Brain microvascular endothelial cell (primary cell): ENCODE results near the gene KIF7.
A peak's percentile ranks its signal among the peaks of the same experiment; 100 is the strongest.

Experiments used
- DNase-seq: peaks from one replicate; pipeline ENCODE4 v3.0.0-alpha.2; 2020
- H3K27ac ChIP-seq: fragments of 250-450 bp; sonication (Bioruptor Pico); 2 replicates; pipeline ENCODE4 v1.5.1; 2020; ENCODE audit warnings: mild to moderate bottlenecking, moderate library complexity
- H3K27me3 ChIP-seq: fragments of 250-450 bp; sonication (Bioruptor Pico); replicated peaks from 2 replicates; pipeline ENCODE4 v1.5.1; 2020; ENCODE audit warnings: mild to moderate bottlenecking
- H3K36me3 ChIP-seq: fragments of 250-450 bp; sonication (Bioruptor Pico); replicated peaks from 2 replicates; pipeline ENCODE4 v1.5.1; 2020; ENCODE audit warnings: mild to moderate bottlenecking
- H3K4me3 ChIP-seq: 2 replicates; pipeline ENCODE4 v1.5.1; 2011; ENCODE audit warnings: low read depth, mild to moderate bottlenecking, control low read depth, low read length, moderate library complexity
- in situ Hi-C: cut with HindIII; loops from 2 replicates; pipeline ENCODE4 v1.10.0; 2017; ENCODE audit warnings: low sequenced_read_pairs, low pct_ligation_motif_present
- TF ChIP-seq, protein P1 (sequence below): IDR thresholded peaks from 2 replicates; pipeline ENCODE4 v1.5.1; 2011; ENCODE audit warnings: low read depth, mild to moderate bottlenecking, moderate library complexity, low read length, control low read depth, inconsistent platforms; ENCODE audit errors: missing control alignments

The KIF7 gene

GRCh38 chr15:89656116-89656815 lies 999 bp upstream of the KIF7 start:
- TF ChIP-seq, protein P1, sequence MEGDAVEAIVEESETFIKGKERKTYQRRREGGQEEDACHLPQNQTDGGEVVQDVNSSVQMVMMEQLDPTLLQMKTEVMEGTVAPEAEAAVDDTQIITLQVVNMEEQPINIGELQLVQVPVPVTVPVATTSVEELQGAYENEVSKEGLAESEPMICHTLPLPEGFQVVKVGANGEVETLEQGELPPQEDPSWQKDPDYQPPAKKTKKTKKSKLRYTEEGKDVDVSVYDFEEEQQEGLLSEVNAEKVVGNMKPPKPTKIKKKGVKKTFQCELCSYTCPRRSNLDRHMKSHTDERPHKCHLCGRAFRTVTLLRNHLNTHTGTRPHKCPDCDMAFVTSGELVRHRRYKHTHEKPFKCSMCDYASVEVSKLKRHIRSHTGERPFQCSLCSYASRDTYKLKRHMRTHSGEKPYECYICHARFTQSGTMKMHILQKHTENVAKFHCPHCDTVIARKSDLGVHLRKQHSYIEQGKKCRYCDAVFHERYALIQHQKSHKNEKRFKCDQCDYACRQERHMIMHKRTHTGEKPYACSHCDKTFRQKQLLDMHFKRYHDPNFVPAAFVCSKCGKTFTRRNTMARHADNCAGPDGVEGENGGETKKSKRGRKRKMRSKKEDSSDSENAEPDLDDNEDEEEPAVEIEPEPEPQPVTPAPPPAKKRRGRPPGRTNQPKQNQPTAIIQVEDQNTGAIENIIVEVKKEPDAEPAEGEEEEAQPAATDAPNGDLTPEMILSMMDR, result no peak
- Histone ChIP-seq H3K36me3 (peaks cover 3% of the 10 kb centered on the region), H3K27me3 (no peaks in the 10 kb centered on the region), H3K4me3 (no peak overlapping the region), H3K27ac (no peak overlapping the region)
- no peak for DNase-seq
- in situ Hi-C loops, result no loop called here

DNA sequence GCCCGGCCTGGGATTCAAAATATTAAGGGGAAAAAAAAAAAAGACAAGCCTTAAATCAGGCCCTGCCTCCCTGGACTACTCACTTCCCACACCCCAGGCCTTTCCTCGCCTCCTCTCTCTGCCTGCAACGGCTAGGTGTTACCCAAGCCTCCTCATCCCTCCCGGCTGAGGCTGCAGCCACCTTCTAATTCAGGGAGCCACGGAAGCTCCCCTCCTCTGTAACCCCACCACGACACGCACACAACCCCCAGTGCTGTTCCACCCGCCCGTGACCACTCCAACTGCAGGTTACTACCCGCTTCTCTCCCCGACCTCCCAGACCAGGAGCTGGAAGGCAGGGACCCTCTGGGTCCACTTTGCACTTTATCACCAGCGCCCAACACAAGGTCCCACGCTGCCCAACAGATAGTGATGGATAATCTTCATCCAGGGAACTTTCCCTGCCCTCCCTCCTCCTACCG lies 936 bp downstream of the KIF7 start:
- DNase-seq, result no peak
- no peak overlapping the region for H3K27ac ChIP-seq
- TF ChIP-seq, protein P1, result no peak
- H3K27me3 ChIP-seq, result no peaks in the 10 kb centered on the region
- in situ Hi-C loops, result no loop called here
- peak overlapping the region; percentile 73 for H3K4me3 ChIP-seq
- peaks cover 3% of the 10 kb centered on the region for H3K36me3 ChIP-seq

DNA sequence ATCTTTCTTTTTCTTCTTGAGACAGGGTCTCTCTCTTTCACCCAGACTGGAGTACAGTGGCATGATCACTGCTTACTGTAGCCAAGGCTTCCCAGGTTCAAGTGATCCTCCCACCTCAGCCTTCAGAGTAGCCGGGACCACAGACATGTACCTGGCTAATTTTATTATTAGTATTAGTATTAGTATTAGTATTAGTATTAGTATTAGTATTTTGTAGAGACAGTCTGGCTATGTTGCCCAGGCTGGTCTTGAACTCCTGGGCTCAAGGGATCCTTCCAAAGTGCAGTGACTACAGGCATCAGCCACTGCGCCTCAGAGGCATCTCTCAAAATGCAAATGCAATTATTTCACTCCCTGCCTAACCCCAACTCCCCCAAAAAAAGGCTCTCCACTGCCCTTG lies 1.7 kb downstream of the KIF7 start:
- H3K36me3 ChIP-seq, result peaks cover 4% of the 10 kb centered on the region

GRCh38 chr15:89652666-89653065 lies 2.6 kb downstream of the KIF7 start:
- in situ Hi-C loops, result no loop called here
- H3K36me3 ChIP-seq, result peaks cover 8% of the 10 kb centered on the region
- no peak overlapping the region for H3K4me3 ChIP-seq
- TF ChIP-seq, protein P1, result peak; percentile 3
- H3K27ac ChIP-seq, result no peak overlapping the region
- no peak for DNase-seq
- no peaks in the 10 kb centered on the region for H3K27me3 ChIP-seq

More for the DNA sequence above, 1.7 kb downstream of the KIF7 start:
- in situ Hi-C loops, result no loop called here
- no peak for DNase-seq
- Histone ChIP-seq H3K27ac (no peak overlapping the region), H3K27me3 (no peaks in the 10 kb centered on the region), H3K4me3 (no peak overlapping the region)
- TF ChIP-seq, protein P1, result no peak

- DNase-seq, result no peak
- Histone ChIP-seq H3K27me3 (no peaks in the 10 kb centered on the region), H3K27ac (no peak overlapping the region), H3K36me3 (peaks cover 8% of the 10 kb centered on the region), H3K4me3 (no peak overlapping the region)
- in situ Hi-C loops, result no loop called here
- TF ChIP-seq, protein P1, result no peak
Observed at GRCh38 chr15:89652131-89652530, 3.1 kb downstream of the KIF7 start.

DNA sequence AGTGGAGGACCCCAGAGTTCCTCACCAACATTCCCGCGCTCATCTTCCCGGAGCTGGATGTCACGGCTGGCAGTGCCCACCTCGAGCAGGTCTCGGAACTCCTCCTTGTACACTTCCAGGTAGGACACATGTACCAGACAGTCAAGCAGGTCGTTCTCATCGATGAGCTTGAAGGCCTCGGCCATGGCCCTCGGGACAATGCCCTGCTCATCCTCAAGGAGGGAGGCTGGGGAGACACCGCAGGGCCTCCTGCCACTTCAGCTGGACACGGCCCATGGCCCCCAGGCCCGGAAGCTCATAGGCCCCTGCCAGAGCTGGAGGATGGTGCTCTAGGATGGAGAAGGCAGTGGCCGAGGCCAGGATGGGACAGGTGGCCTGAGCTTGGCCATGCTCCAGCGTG lies 5.6 kb downstream of the KIF7 start:
- TF ChIP-seq, protein P1, result no peak
- DNase-seq, result no peak
- Histone ChIP-seq H3K27me3 (no peaks in the 10 kb centered on the region), H3K4me3 (no peak overlapping the region), H3K27ac (no peak overlapping the region), H3K36me3 (peaks cover 11% of the 10 kb centered on the region)
- in situ Hi-C loops, result no loop called here
